WTC11 (cell line): ENCODE data around the gene KIF6.

ENCODE experiments used
- TCF7 ChIP-seq: sonication (generic); formaldehyde crosslinking; IDR thresholded peaks from 2 replicates; pipeline ENCODE4 v1.8.0; 2022; ENCODE audit warnings: mild to moderate bottlenecking, low read depth, missing genetic modification reagents, moderate library complexity
- ZNF121 ChIP-seq: sonication (generic); formaldehyde crosslinking; IDR thresholded peaks from 2 replicates; pipeline ENCODE4 v1.8.0; 2023; ENCODE audit warnings: missing genetic modification reagents
- TF ChIP-seq, protein P1 (sequence below): sonication (generic); formaldehyde crosslinking; IDR thresholded peaks from 2 replicates; pipeline ENCODE4 v1.8.1; 2023; ENCODE audit warnings: mild to moderate bottlenecking, missing genetic modification reagents
- TF ChIP-seq, protein P2 (sequence below): fragments of 200-600 bp; IDR thresholded peaks from 2 replicates; pipeline ENCODE4 v1.8.0; 2022; ENCODE audit warnings: antibody characterized with exemption
- TF ChIP-seq, protein P3 (sequence below): sonication (generic); formaldehyde crosslinking; IDR thresholded peaks from 2 replicates; pipeline ENCODE4 v1.8.0; 2022; ENCODE audit warnings: mild to moderate bottlenecking, missing genetic modification reagents

DNA sequence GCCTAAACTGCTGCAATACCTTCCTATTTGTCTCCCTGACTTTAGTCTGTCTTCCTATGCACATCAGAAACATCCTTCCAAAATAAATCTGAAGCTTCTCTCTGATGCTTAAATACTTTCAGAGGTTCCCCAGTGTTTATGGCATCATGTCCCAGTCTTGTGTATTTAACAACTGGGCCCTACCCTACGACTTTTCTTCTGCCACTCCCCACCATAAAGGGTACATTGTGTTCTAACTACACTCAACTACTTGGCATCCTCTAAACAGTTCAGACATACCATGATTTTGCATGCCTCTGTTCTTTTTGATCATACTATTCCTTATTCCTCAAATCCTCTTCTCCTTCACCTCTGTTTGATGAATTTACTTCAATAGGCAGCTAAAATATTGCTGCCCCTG lies 259.7 kb downstream of the KIF6 start:
- TF ChIP-seq, protein P1, sequence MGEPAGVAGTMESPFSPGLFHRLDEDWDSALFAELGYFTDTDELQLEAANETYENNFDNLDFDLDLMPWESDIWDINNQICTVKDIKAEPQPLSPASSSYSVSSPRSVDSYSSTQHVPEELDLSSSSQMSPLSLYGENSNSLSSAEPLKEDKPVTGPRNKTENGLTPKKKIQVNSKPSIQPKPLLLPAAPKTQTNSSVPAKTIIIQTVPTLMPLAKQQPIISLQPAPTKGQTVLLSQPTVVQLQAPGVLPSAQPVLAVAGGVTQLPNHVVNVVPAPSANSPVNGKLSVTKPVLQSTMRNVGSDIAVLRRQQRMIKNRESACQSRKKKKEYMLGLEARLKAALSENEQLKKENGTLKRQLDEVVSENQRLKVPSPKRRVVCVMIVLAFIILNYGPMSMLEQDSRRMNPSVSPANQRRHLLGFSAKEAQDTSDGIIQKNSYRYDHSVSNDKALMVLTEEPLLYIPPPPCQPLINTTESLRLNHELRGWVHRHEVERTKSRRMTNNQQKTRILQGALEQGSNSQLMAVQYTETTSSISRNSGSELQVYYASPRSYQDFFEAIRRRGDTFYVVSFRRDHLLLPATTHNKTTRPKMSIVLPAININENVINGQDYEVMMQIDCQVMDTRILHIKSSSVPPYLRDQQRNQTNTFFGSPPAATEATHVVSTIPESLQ (CRISPR knock-in tag), result no peak
- TF ChIP-seq, protein P2, sequence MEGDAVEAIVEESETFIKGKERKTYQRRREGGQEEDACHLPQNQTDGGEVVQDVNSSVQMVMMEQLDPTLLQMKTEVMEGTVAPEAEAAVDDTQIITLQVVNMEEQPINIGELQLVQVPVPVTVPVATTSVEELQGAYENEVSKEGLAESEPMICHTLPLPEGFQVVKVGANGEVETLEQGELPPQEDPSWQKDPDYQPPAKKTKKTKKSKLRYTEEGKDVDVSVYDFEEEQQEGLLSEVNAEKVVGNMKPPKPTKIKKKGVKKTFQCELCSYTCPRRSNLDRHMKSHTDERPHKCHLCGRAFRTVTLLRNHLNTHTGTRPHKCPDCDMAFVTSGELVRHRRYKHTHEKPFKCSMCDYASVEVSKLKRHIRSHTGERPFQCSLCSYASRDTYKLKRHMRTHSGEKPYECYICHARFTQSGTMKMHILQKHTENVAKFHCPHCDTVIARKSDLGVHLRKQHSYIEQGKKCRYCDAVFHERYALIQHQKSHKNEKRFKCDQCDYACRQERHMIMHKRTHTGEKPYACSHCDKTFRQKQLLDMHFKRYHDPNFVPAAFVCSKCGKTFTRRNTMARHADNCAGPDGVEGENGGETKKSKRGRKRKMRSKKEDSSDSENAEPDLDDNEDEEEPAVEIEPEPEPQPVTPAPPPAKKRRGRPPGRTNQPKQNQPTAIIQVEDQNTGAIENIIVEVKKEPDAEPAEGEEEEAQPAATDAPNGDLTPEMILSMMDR, result no peak
- TF ChIP-seq ZNF121 (CRISPR knock-in tag) (no peak), TCF7 (CRISPR knock-in tag) (no peak)
- TF ChIP-seq, protein P3, sequence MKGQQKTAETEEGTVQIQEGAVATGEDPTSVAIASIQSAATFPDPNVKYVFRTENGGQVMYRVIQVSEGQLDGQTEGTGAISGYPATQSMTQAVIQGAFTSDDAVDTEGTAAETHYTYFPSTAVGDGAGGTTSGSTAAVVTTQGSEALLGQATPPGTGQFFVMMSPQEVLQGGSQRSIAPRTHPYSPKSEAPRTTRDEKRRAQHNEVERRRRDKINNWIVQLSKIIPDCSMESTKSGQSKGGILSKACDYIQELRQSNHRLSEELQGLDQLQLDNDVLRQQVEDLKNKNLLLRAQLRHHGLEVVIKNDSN (CRISPR knock-in tag), result no peak
